HepG2 (cell line): ENCODE data around the gene NDOR1. TPM values are rescaled to one million over a fixed set of nuclear protein-coding genes. Genes with fewer than 3 reads are reported as not detected.

Experiments
- CREM ChIP-seq, 2 experiments: sonication (generic) in 1 of 2; formaldehyde crosslinking in 1 of 2; IDR thresholded peaks; 2 replicates each; pipeline versions ENCODE4 v1.4.0 to v1.6.1; 2016 to 2020; ENCODE audit warnings: antibody characterized with exemption in 1 of 2, mild to moderate bottlenecking in 1 of 2, missing genetic modification reagents in 1 of 2
- E2F2 ChIP-seq: sonication (generic); formaldehyde crosslinking; IDR thresholded peaks from 2 replicates; pipeline ENCODE4 v1.4.0; 2020; ENCODE audit warnings: missing genetic modification reagents, borderline replicate concordance
- HMGA1 ChIP-seq: sonication (generic); formaldehyde crosslinking; conservative IDR thresholded peaks from 2 replicates; pipeline ENCODE4 v1.4.0; 2020; ENCODE audit warnings: missing genetic modification reagents
- HMGXB3 ChIP-seq: sonication (generic); formaldehyde crosslinking; IDR thresholded peaks from 2 replicates; pipeline ENCODE4 v1.4.0; 2020; ENCODE audit warnings: missing genetic modification reagents, borderline replicate concordance
- NFE2L1 ChIP-seq: sonication (generic); formaldehyde crosslinking; IDR thresholded peaks from 2 replicates; pipeline ENCODE4 v1.4.0; 2020; ENCODE audit warnings: missing genetic modification reagents, mild to moderate bottlenecking, borderline replicate concordance
- SALL2 ChIP-seq: sonication (generic); formaldehyde crosslinking; IDR thresholded peaks from 2 replicates; pipeline ENCODE4 v1.8.1; 2023; ENCODE audit warnings: mild to moderate bottlenecking, missing genetic modification reagents, inconsistent platforms
- WIZ ChIP-seq: sonication (generic); formaldehyde crosslinking; IDR thresholded peaks from 2 replicates; pipeline ENCODE4 v1.5.1; 2020; ENCODE audit warnings: mild to moderate bottlenecking, missing genetic modification reagents
- ZHX2 ChIP-seq, 2 experiments: sonication (generic) in 1 of 2; formaldehyde crosslinking in 1 of 2; IDR thresholded peaks; 2 replicates each; pipeline versions ENCODE4 v1.6.1 to v1.9.0; 2014 to 2022; ENCODE audit warnings: antibody characterized with exemption in 1 of 2, borderline replicate concordance in 1 of 2, inconsistent platforms in 1 of 2, low read depth in 1 of 2, missing genetic modification reagents in 1 of 2
- ZNF20 ChIP-seq: sonication (generic); formaldehyde crosslinking; IDR thresholded peaks from 2 replicates; pipeline ENCODE4 v1.4.0; 2020; ENCODE audit warnings: mild to moderate bottlenecking, moderate library complexity, missing genetic modification reagents
- ZNF337 ChIP-seq: sonication (generic); formaldehyde crosslinking; IDR thresholded peaks from 2 replicates; pipeline ENCODE4 v1.5.1; 2020; ENCODE audit warnings: missing genetic modification reagents, low read depth, mild to moderate bottlenecking, borderline replicate concordance
- ZNF441 ChIP-seq: sonication (generic); formaldehyde crosslinking; IDR thresholded peaks from 2 replicates; pipeline ENCODE4 v1.7.0; 2021; ENCODE audit warnings: missing genetic modification reagents, borderline replicate concordance
- ZNF572 ChIP-seq: sonication (generic); formaldehyde crosslinking; IDR thresholded peaks from 2 replicates; pipeline ENCODE4 v1.5.1; 2020; ENCODE audit warnings: mild to moderate bottlenecking, missing genetic modification reagents
- polyA plus RNA-seq, 8 experiments: library from polyadenylated mRNA; depleted of rRNA in 3 of 8; stranded (reverse) in 7 of 8; unstranded in 1 of 8; fragments of >200 nt; fragmentation: Illumina TruSeq in 4 of 8; extraction: Trizol in 4 of 8; gene quantifications; 2 replicates each; pipeline versions ENCODE4 v1.2.1 to v1.2.3, GENCODE V29; 2011 to 2016; ENCODE audit warnings: low read depth in 4 of 8, missing spikeins in 1 of 8, mixed read lengths in 1 of 8; ENCODE audit not compliant: insufficient read depth in 1 of 8
- total RNA-seq, 5 experiments: library from RNA; depleted of rRNA; stranded (reverse); fragments of >200 nt; fragmentation: Illumina TruSeq; extraction: Trizol; gene quantifications; 2 replicates each; pipeline ENCODE4 v1.2.3, GENCODE V29; 2016; ENCODE audit warnings: low read depth in 1 of 5
- TF ChIP-seq, protein P1 (sequence below): sonication (generic); formaldehyde crosslinking; IDR thresholded peaks from 2 replicates; pipeline ENCODE4 v1.4.0; 2020; ENCODE audit warnings: missing genetic modification reagents; ENCODE audit errors: not compliant biosample characterization

NDOR1 gene
- total and polyA plus RNA-seq, 2 of the 13 experiments (the other 11 are each of a cell fraction or from before 2014, with no cell fraction given): 3.6 to 8.7 TPM

DNA sequence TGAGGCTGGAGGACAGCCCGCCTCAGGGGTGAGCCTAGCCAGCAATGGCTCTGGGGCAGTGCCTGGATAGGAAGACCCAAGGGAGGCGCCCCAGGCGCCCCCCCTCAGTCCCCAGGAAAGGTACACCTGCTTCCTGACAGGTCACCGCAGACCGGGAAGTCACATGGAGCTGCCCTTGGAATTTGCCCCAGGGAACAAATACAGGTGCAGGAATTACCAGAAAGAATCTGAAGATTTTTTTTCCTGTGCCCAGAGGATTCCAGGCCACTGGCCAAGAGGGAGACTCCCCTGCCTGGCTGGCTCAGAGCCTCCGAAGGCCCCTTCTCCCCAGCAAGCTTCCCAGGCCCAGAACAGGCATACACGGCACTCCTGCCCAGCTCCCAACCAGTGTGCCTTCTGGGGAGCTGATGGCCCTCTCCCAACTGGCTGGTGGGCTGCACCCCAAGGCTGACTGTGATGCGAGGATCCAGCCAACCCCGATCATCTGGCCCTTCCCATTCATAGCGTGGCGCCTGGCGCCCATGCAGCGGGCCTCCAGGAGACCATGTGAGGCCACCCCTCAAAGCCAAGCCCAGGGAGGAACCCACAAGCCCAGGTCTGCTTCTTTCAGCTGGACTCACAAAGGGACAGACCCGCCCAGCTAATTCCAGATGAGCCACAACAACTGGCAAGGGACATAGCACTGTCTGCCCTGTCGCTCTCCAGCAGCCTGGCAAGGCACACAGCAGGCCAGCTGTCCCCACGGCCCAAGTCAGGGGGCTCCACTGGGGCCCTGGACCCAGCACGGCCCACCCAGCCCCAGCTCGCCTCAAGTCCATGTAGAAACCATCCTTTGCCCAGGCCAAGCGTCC, 7.2 kb upstream of the NDOR1 start (continued):
- TF ChIP-seq ZHX2 (IDR thresholded peaks at IDR 0.05; ENCODE audit: low read depth): no peak
- no peak for TF ChIP-seq ZHX2 (CRISPR knock-in tag; IDR thresholded peaks at IDR 0.05; ENCODE audit: borderline replicate concordance)
- TF ChIP-seq ZNF572 (CRISPR knock-in tag): no peak
- no peak for TF ChIP-seq ZNF441
- no peak for TF ChIP-seq HMGA1 (CRISPR knock-in tag)
- no peak for TF ChIP-seq CREM (IDR thresholded peaks at IDR 0.05)
- TF ChIP-seq CREM (CRISPR knock-in tag; IDR thresholded peaks at IDR 0.05): no peak
- TF ChIP-seq HMGXB3 (CRISPR knock-in tag): no peak
- TF ChIP-seq SALL2 (CRISPR knock-in tag): no peak
- TF ChIP-seq ZNF20 (CRISPR knock-in tag): no peak
- TF ChIP-seq WIZ (CRISPR knock-in tag): no peak
- TF ChIP-seq, protein P1, sequence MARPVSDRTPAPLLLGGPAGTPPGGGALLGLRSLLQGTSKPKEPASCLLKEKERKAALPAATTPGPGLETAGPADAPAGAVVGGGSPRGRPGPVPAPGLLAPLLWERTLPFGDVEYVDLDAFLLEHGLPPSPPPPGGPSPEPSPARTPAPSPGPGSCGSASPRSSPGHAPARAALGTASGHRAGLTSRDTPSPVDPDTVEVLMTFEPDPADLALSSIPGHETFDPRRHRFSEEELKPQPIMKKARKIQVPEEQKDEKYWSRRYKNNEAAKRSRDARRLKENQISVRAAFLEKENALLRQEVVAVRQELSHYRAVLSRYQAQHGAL (CRISPR knock-in tag): no peak
- TF ChIP-seq ZNF337: no peak
- TF ChIP-seq E2F2: no peak
- no peak for TF ChIP-seq NFE2L1
